CD14-positive monocyte (primary cell): ENCODE results near the gene TEAD4. TPM values are rescaled to one million over a fixed set of nuclear protein-coding genes. Genes with fewer than 3 reads are reported as not detected.

Source experiments
- DNase-seq, 3 donors: peaks; one replicate each; pipeline ENCODE4 v3.0.0-alpha.2; 2011 to 2022
- H2AFZ ChIP-seq: 2 replicates; pipeline ENCODE4 v1.6.0; 2012; ENCODE audit warnings: mild to moderate bottlenecking, low read depth, low read length, inconsistent platforms; ENCODE audit not compliant: insufficient read depth, poor library complexity, severe bottlenecking
- H3K27ac ChIP-seq, 2 donors: 1 replicate in 1 of 2; 2 replicates in 1 of 2; pipeline ENCODE4 v1.5.1; 2012 to 2013; ENCODE audit warnings: low read length in 2 of 2, control low read depth in 1 of 2, inconsistent platforms in 1 of 2, low read depth in 1 of 2, mild to moderate bottlenecking in 1 of 2
- H3K27me3 ChIP-seq, 2 donors: one replicate each; pipeline versions ENCODE4 v1.6.0 to v1.6.1; 2011 to 2013; ENCODE audit warnings: low read length in 2 of 2; ENCODE audit not compliant: control insufficient read depth in 2 of 2, insufficient read depth in 2 of 2
- H3K36me3 ChIP-seq, 2 donors: replicated peaks in 1 of 2; 1 replicate in 1 of 2; 2 replicates in 1 of 2; pipeline versions ENCODE4 v1.5.1 to v1.6.1; 2012 to 2013; ENCODE audit warnings: low read length in 2 of 2, control low read depth in 1 of 2, inconsistent platforms in 1 of 2, mild to moderate bottlenecking in 1 of 2; ENCODE audit not compliant: insufficient read depth in 2 of 2, control insufficient read depth in 1 of 2
- H3K4me1 ChIP-seq, 2 donors: 1 replicate in 1 of 2; 2 replicates in 1 of 2; pipeline versions ENCODE4 v1.5.1 to v1.6.1; 2012 to 2013; ENCODE audit warnings: low read length in 2 of 2, control low read depth in 1 of 2, inconsistent platforms in 1 of 2, mild to moderate bottlenecking in 1 of 2, moderate library complexity in 1 of 2; ENCODE audit not compliant: insufficient read depth in 2 of 2, control insufficient read depth in 1 of 2
- H3K4me2 ChIP-seq: replicated peaks from 2 replicates; pipeline ENCODE3; 2012; ENCODE audit warnings: low read length, moderate library complexity, mild to moderate bottlenecking; ENCODE audit not compliant: poor library complexity, severe bottlenecking; ENCODE audit errors: extremely low read depth
- H3K4me3 ChIP-seq, 3 experiments: fragments of 200-600 bp in 1 of 3; sonication (generic) in 1 of 3; replicated peaks in 1 of 3; 1 replicate in 2 of 3; 2 replicates in 1 of 3; pipeline ENCODE4 v1.5.1; 2011 to 2013; ENCODE audit warnings: low read length in 3 of 3, mild to moderate bottlenecking in 3 of 3, control low read depth in 2 of 3, low read depth in 2 of 3, inconsistent platforms in 1 of 3, moderate library complexity in 1 of 3
- H3K79me2 ChIP-seq: 2 replicates; pipeline ENCODE4 v1.6.0; 2012; ENCODE audit warnings: mild to moderate bottlenecking, control low read depth, inconsistent platforms, low read length, moderate library complexity; ENCODE audit not compliant: insufficient read depth
- H3K9ac ChIP-seq: 2 replicates; pipeline ENCODE4 v1.6.0; 2017; ENCODE audit warnings: low read length, mild to moderate bottlenecking; ENCODE audit not compliant: insufficient read depth, poor library complexity, severe bottlenecking
- H3K9me3 ChIP-seq, 2 donors: replicated peaks in 1 of 2; 1 replicate in 1 of 2; 2 replicates in 1 of 2; pipeline versions ENCODE4 v1.5.1 to v1.6.1; 2012 to 2013; ENCODE audit warnings: low read length in 2 of 2, control low read depth in 1 of 2; ENCODE audit not compliant: control insufficient read depth in 1 of 2, insufficient read depth in 1 of 2
- H4K20me1 ChIP-seq: 2 replicates; pipeline ENCODE4 v1.6.0; 2012; ENCODE audit warnings: mild to moderate bottlenecking, low read length, control low read depth, moderate library complexity; ENCODE audit not compliant: insufficient read depth
- H3K27ac Mint-ChIP-seq, 7 donors: one replicate each; pipeline ENCODE4 v1.8.0; 2020; ENCODE audit warnings: mild to moderate bottlenecking in 7 of 7, mixed read lengths in 7 of 7, moderate library complexity in 6 of 7, inconsistent platforms in 2 of 7
- H3K27me3 Mint-ChIP-seq, 3 donors: one replicate each; pipeline ENCODE4 v1.8.0; 2021 to 2022; ENCODE audit warnings: low read depth in 3 of 3, mild to moderate bottlenecking in 3 of 3, mixed read lengths in 3 of 3, moderate library complexity in 3 of 3, inconsistent platforms in 1 of 3
- H3K36me3 Mint-ChIP-seq, 2 donors: one replicate each; pipeline ENCODE4 v1.8.0; 2020; ENCODE audit warnings: mixed read lengths in 2 of 2, inconsistent platforms in 1 of 2, mild to moderate bottlenecking in 1 of 2
- H3K4me1 Mint-ChIP-seq: one replicate; pipeline ENCODE4 v1.8.0; 2020; ENCODE audit warnings: mild to moderate bottlenecking, mixed read lengths
- H3K4me3 Mint-ChIP-seq, 2 donors: one replicate each; pipeline ENCODE4 v1.8.0; 2020; ENCODE audit warnings: mild to moderate bottlenecking in 2 of 2, mixed read lengths in 2 of 2, moderate library complexity in 1 of 2
- H3K9me3 Mint-ChIP-seq, 7 donors: one replicate each; pipeline ENCODE4 v1.8.0; 2020 to 2022; ENCODE audit warnings: mixed read lengths in 7 of 7, mild to moderate bottlenecking in 6 of 7, moderate library complexity in 6 of 7, inconsistent platforms in 2 of 7
- CTCF ChIP-seq: fragments of 200-600 bp; IDR thresholded peaks from one replicate; pipeline ENCODE4 v1.8.0; 2022; ENCODE audit warnings: antibody characterized with exemption, mild to moderate bottlenecking
- WGBS: methylation state at CpG from one replicate; pipeline ENCODE4 v1.1.5; 2013; ENCODE audit warnings: missing lambda C conversion rate; ENCODE audit not compliant: insufficient coverage; 5-methylcytosine and 5-hydroxymethylcytosine counted together
- intact Hi-C, 2 donors: fragments of 100-400 bp; cut with micrococcal nuclease; formaldehyde crosslinking; loops; one replicate each; pipeline versions ENCODE4 v1.15.0 to v1.15.1; 2023
- polyA plus RNA-seq, 3 donors: library from polyadenylated mRNA; depleted of rRNA in 1 of 3; unstranded in 2 of 3; stranded (reverse) in 1 of 3; fragments of 300-500 nt in 2 of 3; fragments of >200 nt in 1 of 3; fragmentation: Illumina TruSeq in 2 of 3; gene quantifications; 1 replicate in 2 of 3; 2 replicates in 1 of 3; pipeline ENCODE4 v1.2.3, GENCODE V29; 2012 to 2021

TEAD4 gene
- polyA plus RNA-seq, 3 donors, result not detected

GRCh38 chr12:3055704-3056467 lies 96.7 kb downstream of the TEAD4 start:
- Histone ChIP-seq H3K4me2 (no peak overlapping the region), H3K9me3 (no peaks in the 10 kb centered on the region), H4K20me1 (no peaks in the 10 kb centered on the region), H3K79me2 (no peaks in the 10 kb centered on the region), H3K9ac (no peak overlapping the region), H3K4me3 (no peak overlapping the region), H3K36me3 (no peaks in the 10 kb centered on the region), H3K4me1 (no peaks in the 10 kb centered on the region), H3K27me3 (no peaks in the 10 kb centered on the region), H2AFZ (no peak overlapping the region), H3K27ac (no peak overlapping the region)
- Mint-ChIP-seq H3K27ac (peak overlapping the region in 2 of 7 donors; percentile 30 to 57), H3K9me3 (peaks cover 0 to 4% (median 0%) of the 10 kb centered on the region in 7 donors), H3K27me3 (peaks cover 11 to 44% (median 17%) of the 10 kb centered on the region in 3 donors), H3K4me3 (no peak overlapping the region), H3K4me1 (no peaks in the 10 kb centered on the region), H3K36me3 (no peaks in the 10 kb centered on the region)
- intact Hi-C loops, result no loop called here
- 90% methylated on average over 5 of the region's 8 CpGs for WGBS
- TF ChIP-seq CTCF, result no peak
- DNase-seq, result no peak

GRCh38 chr12:3061059-3061458 lies 101.9 kb downstream of the TEAD4 start:
- no peaks in the 10 kb centered on the region for H3K9me3 ChIP-seq
- H3K4me1 ChIP-seq, result no peaks in the 10 kb centered on the region
- H3K4me2 ChIP-seq, result no peak overlapping the region
- H3K9ac ChIP-seq, result no peak overlapping the region
- Mint-ChIP-seq H3K36me3 (no peaks in the 10 kb centered on the region), H3K4me1 (no peaks in the 10 kb centered on the region), H3K4me3 (no peak overlapping the region), H3K27me3 (peaks cover 5 to 37% (median 17%) of the 10 kb centered on the region in 3 donors), H3K9me3 (peaks cover 3 to 13% (median 8%) of the 10 kb centered on the region in 7 donors), H3K27ac (peak overlapping the region in 1 of 7 donors; percentile 3)
- no peak for DNase-seq
- 71% methylated on average over 4 of the region's 5 CpGs for WGBS
- H3K4me3 ChIP-seq, result no peak overlapping the region
- H3K36me3 ChIP-seq, result no peaks in the 10 kb centered on the region
- no peak overlapping the region for H3K27ac ChIP-seq
- no peak overlapping the region for H2AFZ ChIP-seq
- intact Hi-C loops, result no loop called here
- no peaks in the 10 kb centered on the region for H3K79me2 ChIP-seq
- no peak for TF ChIP-seq CTCF
- no peaks in the 10 kb centered on the region for H4K20me1 ChIP-seq
- H3K27me3 ChIP-seq, result peaks cover 0 to 4% of the 10 kb centered on the region in 2 donors
